Endothelial cell of umbilical vein (primary cell): ENCODE results near the gene BRINP2. TPM values are rescaled to one million over a fixed set of nuclear protein-coding genes. Genes with fewer than 3 reads are reported as not detected.

Experiments used
- BruUV-seq: library from RNA; stranded (reverse); fragments of 400-500 nt; replicated peaks from 2 replicates; lab custom pipeline; 2021; lab: Mats Ljungman, UMichigan
- CTCF ChIA-PET: fragments of 300-600, 350-600 bp; sonication (Branson Sonifier 250); formaldehyde crosslinking; loops from one replicate; lab custom pipeline; 2021; ENCODE audit warnings: antibody characterized with exemption, inconsistent platforms; lab: Charles Lee
- POLR2A ChIA-PET: fragments of 300-600, 350-600 bp; sonication (Branson Sonifier 250); formaldehyde crosslinking; loops from one replicate; lab custom pipeline; 2021; ENCODE audit warnings: antibody characterized with exemption, inconsistent platforms; lab: Charles Lee
- DNase-seq: peaks from one replicate; pipeline ENCODE4 v3.0.0-alpha.2; 2011; ENCODE audit warnings: low read depth, low spot score
- FAIRE-seq: peaks from 2 replicates; lab custom pipeline; 2011; peaks lifted over from hg19 to GRCh38; lab: Jason Lieb, UNC
- H2AFZ ChIP-seq: 2 replicates; pipeline ENCODE4 v1.6.0; 2012; ENCODE audit warnings: low read depth, low read length, control low read depth, inconsistent platforms
- H3K27ac ChIP-seq: 2 replicates; pipeline ENCODE4 v1.5.1; 2011; ENCODE audit warnings: low read depth, mild to moderate bottlenecking, control low read depth, low read length, moderate library complexity; ENCODE audit not compliant: insufficient read depth
- H3K27me3 ChIP-seq, 2 experiments: 2 replicates each; pipeline versions ENCODE4 v1.6.0 to v1.6.1; 2011; ENCODE audit warnings: low read length in 2 of 2, mixed read lengths in 1 of 2; ENCODE audit not compliant: control insufficient read depth in 2 of 2, insufficient read depth in 2 of 2
- H3K36me3 ChIP-seq, 2 experiments: 2 replicates in 1 of 2; 3 replicates in 1 of 2; pipeline ENCODE4 v1.5.1; 2011; ENCODE audit warnings: low read length in 2 of 2, mild to moderate bottlenecking in 1 of 2, moderate library complexity in 1 of 2; ENCODE audit not compliant: control insufficient read depth in 2 of 2, insufficient read depth in 2 of 2; ENCODE audit errors: extremely low read depth in 1 of 2
- H3K4me1 ChIP-seq: 3 replicates; pipeline ENCODE4 v1.5.1; 2011; ENCODE audit warnings: mild to moderate bottlenecking, low read length; ENCODE audit not compliant: control insufficient read depth, insufficient read depth; ENCODE audit errors: extremely low read depth
- H3K4me2 ChIP-seq: 2 replicates; pipeline ENCODE4 v1.6.1; 2011; ENCODE audit warnings: low read length, control low read depth, mixed read lengths; ENCODE audit not compliant: insufficient read depth
- H3K4me3 ChIP-seq, 3 experiments: fragments of 200-600 bp in 1 of 3; sonication (generic), shearing (Covaris generic) in 1 of 3; replicated peaks in 1 of 3; 2 replicates each; pipeline ENCODE4 v1.5.1; 2011 to 2016; ENCODE audit warnings: control low read depth in 3 of 3, low read length in 3 of 3, mild to moderate bottlenecking in 2 of 3, inconsistent platforms in 1 of 3, low read depth in 1 of 3, moderate library complexity in 1 of 3; ENCODE audit not compliant: insufficient read depth in 1 of 3
- H3K79me2 ChIP-seq: 2 replicates; pipeline ENCODE4 v1.6.0; 2012; ENCODE audit warnings: low read length, inconsistent platforms; ENCODE audit not compliant: control insufficient read depth, insufficient read depth
- H3K9ac ChIP-seq: replicated peaks from 2 replicates; pipeline ENCODE3; 2011; ENCODE audit warnings: low read length, control low read depth; ENCODE audit not compliant: insufficient read depth; ENCODE audit errors: extremely low read depth
- H3K9me1 ChIP-seq: replicated peaks from 3 replicates; pipeline ENCODE4 v1.6.0; 2011; ENCODE audit warnings: mild to moderate bottlenecking, low read length; ENCODE audit not compliant: control insufficient read depth, insufficient read depth; ENCODE audit errors: extremely low read depth
- H3K9me3 ChIP-seq: replicated peaks from 2 replicates; pipeline ENCODE4 v1.5.1; 2012; ENCODE audit warnings: low read length, inconsistent platforms; ENCODE audit not compliant: control insufficient read depth, insufficient read depth
- H4K20me1 ChIP-seq: replicated peaks from 2 replicates; pipeline ENCODE3; 2011; ENCODE audit warnings: mild to moderate bottlenecking, low read length; ENCODE audit not compliant: control insufficient read depth, insufficient read depth; ENCODE audit errors: extremely low read depth
- CTCF ChIP-seq, 2 donors: IDR thresholded peaks; 1 replicate in 1 of 2; 2 replicates in 1 of 2; pipeline ENCODE4 v1.5.1; 2011; ENCODE audit warnings: low read length in 2 of 2, mild to moderate bottlenecking in 2 of 2, moderate library complexity in 2 of 2, control low read depth in 1 of 2, inconsistent platforms in 1 of 2, low read depth in 1 of 2; ENCODE audit not compliant: insufficient read depth in 1 of 2; ENCODE audit errors: extremely low read depth in 1 of 2
- EZH2 ChIP-seq: IDR thresholded peaks from 2 replicates; pipeline ENCODE4 v1.6.1; 2012; ENCODE audit warnings: borderline replicate concordance, low read depth, mild to moderate bottlenecking, moderate library complexity, low read length, inconsistent platforms; ENCODE audit not compliant: severe bottlenecking
- FOS ChIP-seq: IDR thresholded peaks from 2 replicates; pipeline ENCODE4 v1.6.1; 2011; ENCODE audit warnings: mild to moderate bottlenecking, low read length, moderate library complexity, borderline replicate concordance; ENCODE audit not compliant: insufficient read depth
- GATA2 ChIP-seq: IDR thresholded peaks from 2 replicates; pipeline ENCODE4 v1.7.0; 2011; ENCODE audit warnings: low read depth, mild to moderate bottlenecking, moderate library complexity, mixed read lengths, low read length; ENCODE audit not compliant: insufficient read length, insufficient read depth
- JUN ChIP-seq: IDR thresholded peaks from 2 replicates; pipeline ENCODE4 v1.6.1; 2011; ENCODE audit warnings: borderline replicate concordance, low read depth; ENCODE audit not compliant: insufficient read length, insufficient read depth
- MYC ChIP-seq: IDR thresholded peaks from one replicate; pipeline ENCODE4 v1.6.1; 2011; ENCODE audit warnings: mild to moderate bottlenecking, low read depth, low read length
- POLR2A ChIP-seq: IDR thresholded peaks from 2 replicates; pipeline ENCODE4 v1.6.1; 2012; ENCODE audit warnings: low read depth, mild to moderate bottlenecking, control low read depth, low read length
- POLR2AphosphoS5 ChIP-seq: IDR thresholded peaks from 2 replicates; pipeline ENCODE4 v1.6.1; 2012; ENCODE audit warnings: low read depth, mild to moderate bottlenecking, control low read depth, low read length, moderate library complexity; ENCODE audit not compliant: insufficient read depth
- dilution Hi-C: fragments of 300-500 bp; cut with MboI; formaldehyde crosslinking; loops from one replicate; pipeline ENCODE4 v1.15.0; 2019; ENCODE audit warnings: low sequenced_read_pairs; ENCODE audit not compliant: extremely low pct_ligation_motif_present
- intact Hi-C: fragments of 100-400 bp; cut with micrococcal nuclease; formaldehyde crosslinking; loops from one replicate; pipeline ENCODE4 v1.10.0; 2022
- polyA plus RNA-seq, 4 experiments: library from polyadenylated mRNA; depleted of rRNA in 3 of 4; stranded (reverse) in 3 of 4; unstranded in 1 of 4; fragments of >200 nt; gene quantifications; 2 replicates each; pipeline versions ENCODE4 v1.2.1 to v1.2.3, GENCODE V29; 2011 to 2012; ENCODE audit warnings: missing spikeins in 1 of 4
- total RNA-seq: library from RNA; stranded (reverse); gene quantifications from 2 replicates; pipeline ENCODE4 v1.2.3, GENCODE V29; 2021

Gene BRINP2
- total and polyA plus RNA-seq, 2 donors (not counting 3 experiments of a cell fraction or from before 2014, with no cell fraction given) = not detected

- H4K20me1 ChIP-seq = no peaks in the 10 kb centered on the region
- intact Hi-C loops (no loop called here), dilution Hi-C loops (no loop called here)
- no peaks in the 10 kb centered on the region for H3K9me1 ChIP-seq
- TF ChIP-seq CTCF (IDR thresholded peaks at IDR 0.05; ENCODE audit: extremely low read depth in 1 of 2, insufficient read depth in 1 of 2, low read depth in 1 of 2, low read length in 2 of 2) = no peak
- no peak for TF ChIP-seq FOS
- no peak for TF ChIP-seq POLR2AphosphoS5
- no peak for TF ChIP-seq EZH2
- no peak for TF ChIP-seq JUN
- no peak for TF ChIP-seq POLR2A
- TF ChIP-seq MYC = no peak
- TF ChIP-seq GATA2 = no peak
- H3K9me3 ChIP-seq = no peaks in the 10 kb centered on the region
- no peak for FAIRE-seq
- no peaks in the 10 kb centered on the region for H3K79me2 ChIP-seq
- ChIA-PET CTCF (no interaction called here), POLR2A (no interaction called here)
- H2AFZ ChIP-seq = no peak overlapping the region
- no peak overlapping the region for H3K9ac ChIP-seq
- H3K4me2 ChIP-seq = no peak overlapping the region
- no peak overlapping the region for H3K4me3 ChIP-seq
- no TSS peak for BruUV-seq
- no peak for DNase-seq
- H3K4me1 ChIP-seq = peaks cover 8% of the 10 kb centered on the region
- H3K27me3 ChIP-seq = no peaks in the 10 kb centered on the region
- no peaks in the 10 kb centered on the region for H3K36me3 ChIP-seq
- H3K27ac ChIP-seq = no peak overlapping the region
Observed at GRCh38 chr1:177252877-177253276, 82.1 kb downstream of the BRINP2 start.
